ACC112 (cell line): ENCODE data around the gene S100A14.
"Not testable (repeated sequence)": the region's sequence is repeated elsewhere in the genome, so short reads cannot be mapped to it uniquely, and the experiment has no call there.

ENCODE experiments used
- H2AFZ ChIP-seq: fragments of 200-600 bp; sonication (generic); one replicate; pipeline ENCODE4 v1.6.0; 2017; ENCODE audit warnings: antibody characterized with exemption, low read length; ENCODE audit not compliant: unreplicated experiment
- H3K27ac ChIP-seq: fragments of 200-600 bp; sonication (generic); 2 replicates; pipeline ENCODE4 v1.5.1; 2014; ENCODE audit warnings: low read depth, mild to moderate bottlenecking, antibody characterized with exemption, low read length, moderate library complexity
- H3K27me3 ChIP-seq: fragments of 200-600 bp; sonication (generic); 2 replicates; pipeline ENCODE4 v1.6.1; 2014; ENCODE audit warnings: mild to moderate bottlenecking, antibody characterized with exemption, low read length, moderate library complexity, mixed read lengths; ENCODE audit not compliant: insufficient read depth
- H3K36me3 ChIP-seq: fragments of 200-600 bp; sonication (generic); 2 replicates; pipeline ENCODE4 v1.6.1; 2016; ENCODE audit warnings: mild to moderate bottlenecking, antibody characterized with exemption, low read length, moderate library complexity, mixed read lengths; ENCODE audit not compliant: insufficient read depth
- H3K4me1 ChIP-seq: fragments of 200-600 bp; sonication (generic); one replicate; pipeline ENCODE4 v1.6.1; 2016; ENCODE audit warnings: low read length, mixed read lengths; ENCODE audit not compliant: insufficient read depth, unreplicated experiment, control insufficient read depth
- H3K4me3 ChIP-seq: fragments of 200-600 bp; sonication (generic); 2 replicates; pipeline ENCODE4 v1.5.1; 2014; ENCODE audit warnings: mild to moderate bottlenecking, low read depth, low read length
- H3K79me2 ChIP-seq: fragments of 200-600 bp; sonication (generic); one replicate; pipeline ENCODE4 v1.6.0; 2016; ENCODE audit warnings: low read length; ENCODE audit not compliant: control insufficient read depth, unreplicated experiment, insufficient read depth

S100A14 gene

GRCh38 chr1:153575497-153575896, 40.6 kb downstream of the S100A14 start:
- H3K4me3 ChIP-seq, H3K27ac ChIP-seq: not testable (repeated sequence)
- H3K4me1 ChIP-seq: peaks cover 38% of the 10 kb centered on the region

GRCh38 chr1:153575081-153575491, 41.0 kb downstream of the S100A14 start:
- H3K36me3 ChIP-seq, H2AFZ ChIP-seq, H3K79me2 ChIP-seq, H3K4me3 ChIP-seq, H3K27me3 ChIP-seq, H3K27ac ChIP-seq: not testable (repeated sequence)
- peaks cover 38% of the 10 kb centered on the region for H3K4me1 ChIP-seq

More at GRCh38 chr1:153575497-153575896, 40.6 kb downstream of the S100A14 start:
- H3K27me3 ChIP-seq, H3K36me3 ChIP-seq, H2AFZ ChIP-seq, H3K79me2 ChIP-seq: not testable (repeated sequence)

GRCh38 chr1:153573351-153573750, 42.8 kb downstream of the S100A14 start:
- no peaks in the 10 kb centered on the region for H3K79me2 ChIP-seq
- peak overlapping the region; percentile 1; the same call in 1 of the 2 replicates for H3K4me3 ChIP-seq
- H3K27ac ChIP-seq: peak overlapping the region; percentile 95
- H3K4me1 ChIP-seq: peaks cover 37% of the 10 kb centered on the region
- H2AFZ ChIP-seq: peak overlapping the region; percentile 56
- no peaks in the 10 kb centered on the region for H3K27me3 ChIP-seq
- H3K36me3 ChIP-seq: no peaks in the 10 kb centered on the region

- Histone ChIP-seq H3K27ac (peak overlapping the region; percentile 95), H3K4me3 (peak overlapping the region; percentile 1), H3K4me1 (peaks cover 37% of the 10 kb centered on the region), H3K36me3 (no peaks in the 10 kb centered on the region), H2AFZ (peak overlapping the region; percentile 26), H3K79me2 (no peaks in the 10 kb centered on the region), H3K27me3 (no peaks in the 10 kb centered on the region)
Observed at GRCh38 chr1:153572569-153573015, 43.5 kb downstream of the S100A14 start.

- H3K27ac ChIP-seq: peak overlapping the region; percentile 95
- no peaks in the 10 kb centered on the region for H3K36me3 ChIP-seq
- no peak overlapping the region for H3K4me3 ChIP-seq
- no peaks in the 10 kb centered on the region for H3K79me2 ChIP-seq
- no peak overlapping the region for H2AFZ ChIP-seq
- H3K4me1 ChIP-seq: peaks cover 44% of the 10 kb centered on the region
- no peaks in the 10 kb centered on the region for H3K27me3 ChIP-seq
Observed at GRCh38 chr1:153571706-153572105, 44.4 kb downstream of the S100A14 start.

GRCh38 chr1:153570874-153571273, 45.3 kb downstream of the S100A14 start:
- Histone ChIP-seq H2AFZ (no peak overlapping the region), H3K27ac (no peak overlapping the region), H3K4me1 (peaks cover 49% of the 10 kb centered on the region), H3K27me3 (no peaks in the 10 kb centered on the region), H3K4me3 (no peak overlapping the region), H3K36me3 (no peaks in the 10 kb centered on the region), H3K79me2 (no peaks in the 10 kb centered on the region)

GRCh38 chr1:153569465-153569864, 46.7 kb downstream of the S100A14 start:
- H3K27me3 ChIP-seq: no peaks in the 10 kb centered on the region
- H3K4me3 ChIP-seq: no peak overlapping the region
- H3K27ac ChIP-seq: no peak overlapping the region
- no peak overlapping the region for H2AFZ ChIP-seq
- peaks cover 61% of the 10 kb centered on the region for H3K4me1 ChIP-seq
- peaks cover 3% of the 10 kb centered on the region for H3K79me2 ChIP-seq
- no peaks in the 10 kb centered on the region for H3K36me3 ChIP-seq

- Histone ChIP-seq H3K27ac (peak overlapping the region; percentile 100), H3K27me3 (no peaks in the 10 kb centered on the region), H3K4me1 (peaks cover 65% of the 10 kb centered on the region), H3K36me3 (no peaks in the 10 kb centered on the region), H3K79me2 (peaks cover 3% of the 10 kb centered on the region), H3K4me3 (no peak overlapping the region), H2AFZ (peak overlapping the region; percentile 73)
Observed at GRCh38 chr1:153568367-153569099, 47.6 kb downstream of the S100A14 start.

GRCh38 chr1:153567621-153568366, 48.3 kb downstream of the S100A14 start:
- Histone ChIP-seq H3K79me2 (peaks cover 3% of the 10 kb centered on the region), H3K27ac (peak overlapping the region; percentile 100), H2AFZ (peak overlapping the region; percentile 27), H3K4me1 (peaks cover 61% of the 10 kb centered on the region), H3K4me3 (no peak overlapping the region), H3K27me3 (no peaks in the 10 kb centered on the region), H3K36me3 (no peaks in the 10 kb centered on the region)

GRCh38 chr1:153566414-153567371, 49.4 kb downstream of the S100A14 start:
- peak overlapping the region; percentile 55 for H3K4me3 ChIP-seq
- H3K4me1 ChIP-seq: peaks cover 53% of the 10 kb centered on the region
- H3K36me3 ChIP-seq: no peaks in the 10 kb centered on the region
- H3K79me2 ChIP-seq: peaks cover 3% of the 10 kb centered on the region
- H3K27ac ChIP-seq: peak overlapping the region; percentile 100
- H2AFZ ChIP-seq: no peak overlapping the region
- no peaks in the 10 kb centered on the region for H3K27me3 ChIP-seq
